H1 (cell line): ENCODE results near the gene SNX25.

ENCODE experiments used
- EP300 ChIP-seq, 2 experiments: IDR thresholded peaks; 1 replicate in 1 of 2; 2 replicates in 1 of 2; pipeline ENCODE4 v1.6.1; 2011 to 2012; ENCODE audit warnings: low read depth in 2 of 2, low read length in 2 of 2, mild to moderate bottlenecking in 2 of 2, borderline replicate concordance in 1 of 2, inconsistent platforms in 1 of 2, moderate library complexity in 1 of 2
- EZH2 ChIP-seq: fragments of 200-600 bp; sonication (generic); IDR thresholded peaks from 2 replicates; pipeline ENCODE4 v1.7.1; 2012; ENCODE audit warnings: low read depth, mild to moderate bottlenecking, moderate library complexity, low read length, inconsistent platforms; ENCODE audit not compliant: severe bottlenecking
- NANOG ChIP-seq: IDR thresholded peaks from 2 replicates; pipeline ENCODE4 v1.6.1; 2011; ENCODE audit warnings: low read length, low read depth, mild to moderate bottlenecking, inconsistent platforms; ENCODE audit not compliant: insufficient read depth, poor library complexity, severe bottlenecking
- RNF2 ChIP-seq: fragments of 200-900, 300-1000 bp; sonication (generic); IDR thresholded peaks from 2 replicates; pipeline ENCODE4 v1.7.1; 2016; ENCODE audit warnings: borderline replicate concordance, low read depth, mild to moderate bottlenecking, antibody characterized with exemption, low read length; ENCODE audit not compliant: poor library complexity, severe bottlenecking; ENCODE audit errors: missing control alignments
- TF ChIP-seq, protein P1 (sequence below), 3 experiments: IDR thresholded peaks; 1 replicate in 2 of 3; 2 replicates in 1 of 3; pipeline versions ENCODE4 v1.5.1 to v1.6.1; 2011; ENCODE audit warnings: low read length in 3 of 3, mild to moderate bottlenecking in 3 of 3, inconsistent platforms in 2 of 3, low read depth in 1 of 3, moderate library complexity in 1 of 3; ENCODE audit not compliant: insufficient read depth in 1 of 3; ENCODE audit errors: control extremely low read depth in 1 of 3

DNA sequence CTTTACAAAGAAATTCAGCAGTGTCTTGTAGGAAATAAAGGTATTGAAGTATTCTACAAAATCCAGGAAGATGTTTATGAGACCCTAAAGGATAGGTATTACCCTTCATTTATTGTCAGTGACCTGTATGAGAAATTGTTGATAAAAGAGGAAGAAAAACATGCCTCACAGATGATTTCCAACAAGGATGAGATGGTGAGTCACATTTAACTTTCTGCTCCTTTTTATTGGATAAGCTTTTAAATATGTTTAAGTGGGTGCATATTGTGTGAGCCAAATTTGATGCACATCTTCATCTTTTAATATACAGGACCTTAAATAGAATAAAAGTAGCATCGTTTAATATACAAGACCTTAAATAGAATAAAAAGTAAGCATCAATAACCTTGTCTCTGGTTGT, 114.2 kb downstream of the SNX25 start:
- TF ChIP-seq RNF2, result no peak
- TF ChIP-seq, protein P1, sequence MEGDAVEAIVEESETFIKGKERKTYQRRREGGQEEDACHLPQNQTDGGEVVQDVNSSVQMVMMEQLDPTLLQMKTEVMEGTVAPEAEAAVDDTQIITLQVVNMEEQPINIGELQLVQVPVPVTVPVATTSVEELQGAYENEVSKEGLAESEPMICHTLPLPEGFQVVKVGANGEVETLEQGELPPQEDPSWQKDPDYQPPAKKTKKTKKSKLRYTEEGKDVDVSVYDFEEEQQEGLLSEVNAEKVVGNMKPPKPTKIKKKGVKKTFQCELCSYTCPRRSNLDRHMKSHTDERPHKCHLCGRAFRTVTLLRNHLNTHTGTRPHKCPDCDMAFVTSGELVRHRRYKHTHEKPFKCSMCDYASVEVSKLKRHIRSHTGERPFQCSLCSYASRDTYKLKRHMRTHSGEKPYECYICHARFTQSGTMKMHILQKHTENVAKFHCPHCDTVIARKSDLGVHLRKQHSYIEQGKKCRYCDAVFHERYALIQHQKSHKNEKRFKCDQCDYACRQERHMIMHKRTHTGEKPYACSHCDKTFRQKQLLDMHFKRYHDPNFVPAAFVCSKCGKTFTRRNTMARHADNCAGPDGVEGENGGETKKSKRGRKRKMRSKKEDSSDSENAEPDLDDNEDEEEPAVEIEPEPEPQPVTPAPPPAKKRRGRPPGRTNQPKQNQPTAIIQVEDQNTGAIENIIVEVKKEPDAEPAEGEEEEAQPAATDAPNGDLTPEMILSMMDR (IDR thresholded peaks at IDR 0.05; ENCODE audit: control extremely low read depth in 1 of 3, insufficient read depth in 1 of 3, low read depth in 1 of 3, low read length in 3 of 3), result no peak
- TF ChIP-seq EZH2, result no peak
- no peak for TF ChIP-seq NANOG
- no peak for TF ChIP-seq EP300 (IDR thresholded peaks at IDR 0.05; ENCODE audit: borderline replicate concordance in 1 of 2, low read depth in 2 of 2, low read length in 2 of 2)
